Activated T-helper 1 cell treated with anti-CD3 and anti-CD28 coated beads, Interleukin-2, amount 50 U/mL, for 16 hours (primary cell): ENCODE results near the gene CFP.

Experiments used
- DNase-seq, 2 donors: peaks; one replicate each; pipeline ENCODE4 v3.0.0-alpha.2; 2020; ENCODE audit warnings: low read depth in 1 of 2, low spot score in 1 of 2

CFP gene

GRCh38 chrX:47638816-47639215, 9.1 kb upstream of the CFP start:
- no peak for DNase-seq

- peak in 1 of 2 donors; percentile 15 for DNase-seq
These were observed 7.9 kb upstream of the CFP start for GRCh38 chrX:47637546-47638195.

- no peak for DNase-seq
These were observed 5.3 kb upstream of the CFP start for GRCh38 chrX:47634871-47635575.

- DNase-seq = no peak
These were observed 4.2 kb upstream of the CFP start for GRCh38 chrX:47633689-47634590.

GRCh38 chrX:47632666-47633065, 2.9 kb upstream of the CFP start:
- DNase-seq = no peak

- DNase-seq = no peak
These were observed 1.9 kb upstream of the CFP start for GRCh38 chrX:47631676-47632075.

GRCh38 chrX:47628982-47629381, 748 bp downstream of the CFP start:
- DNase-seq = no peak

- DNase-seq = no peak
These were observed 4.4 kb downstream of the CFP start for GRCh38 chrX:47625365-47625764.

GRCh38 chrX:47623540-47624027, 6.1 kb downstream of the CFP start:
- DNase-seq = peak in 1 of 2 donors; percentile 14

GRCh38 chrX:47621851-47622250, 7.9 kb downstream of the CFP start:
- no peak for DNase-seq

GRCh38 chrX:47620303-47620685, 9.4 kb downstream of the CFP start:
- no peak for DNase-seq

- peak; percentile 55 to 71 for DNase-seq
These were observed 10.0 kb downstream of the CFP start, which contains the start of gene SYN1 for GRCh38 chrX:47619486-47620302. TSS of gene SYN1 (minus strand) at chrX:47619857. CDS start at chrX:47619728, 129 bp downstream.

GRCh38 chrX:47618923-47619485, 10.7 kb downstream of the CFP start:
- DNase-seq = no peak

- DNase-seq = no peak
These were observed 15.1 kb downstream of the CFP start for GRCh38 chrX:47614618-47615017.

GRCh38 chrX:47613082-47613481, 16.6 kb downstream of the CFP start:
- no peak for DNase-seq

- no peak for DNase-seq
These were observed 17.3 kb downstream of the CFP start for GRCh38 chrX:47612418-47612817.

- DNase-seq = no peak
These were observed 17.8 kb downstream of the CFP start for GRCh38 chrX:47611926-47612325.

- no peak for DNase-seq
These were observed 18.2 kb downstream of the CFP start for GRCh38 chrX:47611489-47611888.

- no peak for DNase-seq
These were observed 19.2 kb downstream of the CFP start for GRCh38 chrX:47610511-47610910.

- DNase-seq = no peak
These were observed 21.5 kb downstream of the CFP start for GRCh38 chrX:47608130-47608810.
